MM.1S (cell line): ENCODE data around the gene PCCA.

Experiments
- DNase-seq: peaks from one replicate; pipeline ENCODE4 v3.0.0-alpha.2; 2015
- H2AFZ ChIP-seq: fragments of 300-600 bp; sonication (generic); 2 replicates; pipeline ENCODE4 v1.6.0; 2016; ENCODE audit warnings: antibody characterized with exemption, low read length
- H3F3A ChIP-seq: fragments of 300-600 bp; sonication (generic); 2 replicates; pipeline ENCODE4 v1.6.1; 2016; ENCODE audit warnings: mild to moderate bottlenecking, antibody characterized with exemption, low read length, moderate library complexity, mixed read lengths; ENCODE audit not compliant: insufficient read depth
- H3K27ac ChIP-seq: fragments of 300-600 bp; sonication (generic); 2 replicates; pipeline ENCODE4 v1.5.1; 2016; ENCODE audit warnings: mild to moderate bottlenecking, low read length
- H3K27me3 ChIP-seq: fragments of 300-600 bp; sonication (generic); replicated peaks from 2 replicates; pipeline ENCODE4 v1.6.0; 2016; ENCODE audit warnings: low read length; ENCODE audit not compliant: insufficient read depth
- H3K36me3 ChIP-seq: fragments of 300-600 bp; sonication (generic); replicated peaks from 2 replicates; pipeline ENCODE4 v1.6.1; 2016; ENCODE audit warnings: mild to moderate bottlenecking, low read length, mixed read lengths; ENCODE audit not compliant: insufficient read depth
- H3K4me1 ChIP-seq: fragments of 300-600 bp; sonication (generic); 2 replicates; pipeline ENCODE4 v1.6.1; 2016; ENCODE audit warnings: low read length, mixed read lengths
- H3K4me2 ChIP-seq: fragments of 300-600 bp; sonication (generic); 2 replicates; pipeline ENCODE4 v1.6.0; 2016; ENCODE audit warnings: low read depth, low read length
- H3K4me3 ChIP-seq: fragments of 300-600 bp; sonication (generic); 2 replicates; pipeline ENCODE4 v1.5.1; 2016; ENCODE audit warnings: low read length, mixed read lengths
- H3K79me2 ChIP-seq: fragments of 300-600 bp; sonication (generic); 2 replicates; pipeline ENCODE4 v1.6.1; 2016; ENCODE audit warnings: mixed run types, low read length, mixed read lengths
- H3K9ac ChIP-seq: fragments of 300-600 bp; sonication (generic); 2 replicates; pipeline ENCODE4 v1.6.1; 2016; ENCODE audit warnings: low read length, mixed read lengths
- H3K9me2 ChIP-seq: fragments of 300-600 bp; sonication (generic); replicated peaks from 2 replicates; pipeline ENCODE4 v1.6.1; 2016; ENCODE audit warnings: mild to moderate bottlenecking, low read length, mixed read lengths; ENCODE audit not compliant: insufficient read depth
- H3K9me3 ChIP-seq: fragments of 300-600 bp; sonication (generic); replicated peaks from 2 replicates; pipeline ENCODE4 v1.6.1; 2016; ENCODE audit warnings: mild to moderate bottlenecking, low read length, mixed read lengths; ENCODE audit not compliant: insufficient read depth
- H4K20me1 ChIP-seq: fragments of 300-600 bp; sonication (generic); 2 replicates; pipeline ENCODE4 v1.6.1; 2016; ENCODE audit warnings: mild to moderate bottlenecking, low read length, moderate library complexity, mixed read lengths; ENCODE audit not compliant: insufficient read depth
- EZH2 ChIP-seq: fragments of 300-600 bp; sonication (generic); optimal IDR thresholded peaks from 2 replicates; pipeline ENCODE3; 2017; ENCODE audit warnings: low read depth, mild to moderate bottlenecking, antibody characterized with exemption, low read length, mixed read lengths
- EZH2phosphoT487 ChIP-seq: fragments of 300-600 bp; sonication (generic); IDR thresholded peaks from 2 replicates; pipeline ENCODE4 v1.6.1; 2018; ENCODE audit warnings: antibody characterized with exemption, low read length
- TF ChIP-seq, protein P1 (sequence below): fragments of 300-600 bp; sonication (generic); IDR thresholded peaks from 2 replicates; pipeline ENCODE4 v1.5.1; 2016; ENCODE audit warnings: antibody characterized with exemption, low read length, mixed read lengths

The PCCA gene

GRCh38 chr13:100476963-100477362, 388.1 kb downstream of the PCCA start:
- Histone ChIP-seq H3K27me3 (no peaks in the 10 kb centered on the region), H3K4me2 (no peak overlapping the region)

DNA sequence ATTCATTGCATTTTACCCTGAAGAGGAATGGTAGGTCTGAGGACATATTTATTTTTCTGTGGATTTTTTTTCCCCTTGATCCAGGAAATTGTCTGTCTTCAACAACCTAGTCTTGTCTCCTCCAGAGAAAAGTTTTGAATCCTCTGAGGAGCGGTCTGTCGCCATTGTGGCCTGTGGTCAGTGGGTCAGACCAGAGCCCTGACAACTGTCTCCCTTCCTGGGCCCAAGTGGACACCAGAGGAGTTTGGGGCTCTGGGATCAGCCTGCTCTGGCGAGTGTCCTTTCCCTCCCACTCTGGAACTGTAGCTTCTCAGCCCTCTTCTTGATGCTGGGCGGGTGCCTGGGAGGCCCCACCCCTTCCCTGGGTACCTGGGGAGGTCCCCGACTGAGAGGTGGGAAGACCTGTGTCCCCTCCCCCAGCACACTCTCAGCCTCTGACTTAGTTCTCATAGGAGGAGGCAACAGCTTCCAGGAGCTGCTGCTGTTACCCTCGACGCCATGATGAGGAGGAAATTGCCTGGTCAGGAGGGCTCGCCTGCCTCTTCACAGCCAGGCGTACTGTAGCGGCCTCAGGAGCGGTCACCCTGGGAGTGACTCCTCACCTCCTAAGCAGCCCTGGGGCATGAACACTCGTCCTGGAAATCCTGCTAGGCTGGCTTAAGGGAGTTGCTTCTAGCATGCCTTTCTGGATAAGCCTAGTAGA, 389.4 kb downstream of the PCCA start:
- H2AFZ ChIP-seq, result no peak overlapping the region
- TF ChIP-seq EZH2 (no peak), EZH2phosphoT487 (no peak)
- TF ChIP-seq, protein P1, sequence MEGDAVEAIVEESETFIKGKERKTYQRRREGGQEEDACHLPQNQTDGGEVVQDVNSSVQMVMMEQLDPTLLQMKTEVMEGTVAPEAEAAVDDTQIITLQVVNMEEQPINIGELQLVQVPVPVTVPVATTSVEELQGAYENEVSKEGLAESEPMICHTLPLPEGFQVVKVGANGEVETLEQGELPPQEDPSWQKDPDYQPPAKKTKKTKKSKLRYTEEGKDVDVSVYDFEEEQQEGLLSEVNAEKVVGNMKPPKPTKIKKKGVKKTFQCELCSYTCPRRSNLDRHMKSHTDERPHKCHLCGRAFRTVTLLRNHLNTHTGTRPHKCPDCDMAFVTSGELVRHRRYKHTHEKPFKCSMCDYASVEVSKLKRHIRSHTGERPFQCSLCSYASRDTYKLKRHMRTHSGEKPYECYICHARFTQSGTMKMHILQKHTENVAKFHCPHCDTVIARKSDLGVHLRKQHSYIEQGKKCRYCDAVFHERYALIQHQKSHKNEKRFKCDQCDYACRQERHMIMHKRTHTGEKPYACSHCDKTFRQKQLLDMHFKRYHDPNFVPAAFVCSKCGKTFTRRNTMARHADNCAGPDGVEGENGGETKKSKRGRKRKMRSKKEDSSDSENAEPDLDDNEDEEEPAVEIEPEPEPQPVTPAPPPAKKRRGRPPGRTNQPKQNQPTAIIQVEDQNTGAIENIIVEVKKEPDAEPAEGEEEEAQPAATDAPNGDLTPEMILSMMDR, result no peak
- no peak overlapping the region for H3K4me2 ChIP-seq
- H3K9me3 ChIP-seq, result no peaks in the 10 kb centered on the region
- H4K20me1 ChIP-seq, result no peaks in the 10 kb centered on the region
- H3K79me2 ChIP-seq, result no peaks in the 10 kb centered on the region
- H3K9me2 ChIP-seq, result no peaks in the 10 kb centered on the region
- H3K9ac ChIP-seq, result no peak overlapping the region
- H3K4me3 ChIP-seq, result no peak overlapping the region
- H3K36me3 ChIP-seq, result no peaks in the 10 kb centered on the region
- peaks cover 1% of the 10 kb centered on the region; the same call in 1 of the 2 replicates for H3F3A ChIP-seq
- no peak for DNase-seq
- no peak overlapping the region for H3K27ac ChIP-seq
- no peaks in the 10 kb centered on the region for H3K27me3 ChIP-seq
- H3K4me1 ChIP-seq, result peaks cover 1% of the 10 kb centered on the region

More at GRCh38 chr13:100476963-100477362, 388.1 kb downstream of the PCCA start:
- no peaks in the 10 kb centered on the region for H3K36me3 ChIP-seq
- no peak for TF ChIP-seq EZH2
- TF ChIP-seq, protein P1, result no peak
- no peak for TF ChIP-seq EZH2phosphoT487
- H3F3A ChIP-seq, result no peaks in the 10 kb centered on the region
- H3K9ac ChIP-seq, result no peak overlapping the region
- no peaks in the 10 kb centered on the region for H4K20me1 ChIP-seq
- no peaks in the 10 kb centered on the region for H3K9me2 ChIP-seq
- no peak overlapping the region for H2AFZ ChIP-seq
- H3K79me2 ChIP-seq, result no peaks in the 10 kb centered on the region
- no peak for DNase-seq
- H3K4me1 ChIP-seq, result no peaks in the 10 kb centered on the region
- H3K4me3 ChIP-seq, result no peak overlapping the region
- H3K9me3 ChIP-seq, result no peaks in the 10 kb centered on the region
- H3K27ac ChIP-seq, result no peak overlapping the region

DNA sequence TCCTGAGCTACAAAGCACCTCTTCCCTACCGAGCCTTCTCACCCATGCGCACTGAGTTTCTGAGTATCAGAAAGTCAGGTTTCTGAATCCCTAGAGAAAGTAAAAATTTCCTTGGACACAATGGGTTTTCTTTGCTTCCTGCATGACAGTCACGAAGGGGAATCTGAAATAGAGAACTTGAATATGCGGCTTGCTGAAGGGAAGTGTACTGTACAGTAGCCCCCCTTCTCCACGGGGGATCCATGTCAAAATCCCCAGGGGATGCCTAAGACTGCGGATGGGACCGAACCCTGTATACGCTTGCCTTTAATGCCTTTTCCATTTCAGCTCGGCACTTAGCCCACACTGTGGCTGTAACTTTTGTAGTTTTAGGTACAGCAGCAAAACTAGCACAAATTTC, 391.8 kb downstream of the PCCA start:
- no peaks in the 10 kb centered on the region for H3K9me3 ChIP-seq
- peaks cover 23% of the 10 kb centered on the region for H3K4me1 ChIP-seq
- no peaks in the 10 kb centered on the region for H3K27me3 ChIP-seq
- H3K36me3 ChIP-seq, result no peaks in the 10 kb centered on the region
- no peaks in the 10 kb centered on the region for H3K9me2 ChIP-seq
- no peak overlapping the region for H3K9ac ChIP-seq
- DNase-seq, result no peak
- no peaks in the 10 kb centered on the region for H4K20me1 ChIP-seq
- no peak overlapping the region for H3K4me2 ChIP-seq
- no peak overlapping the region for H2AFZ ChIP-seq
- no peak overlapping the region for H3K4me3 ChIP-seq
- H3F3A ChIP-seq, result peaks cover 17% of the 10 kb centered on the region
- H3K79me2 ChIP-seq, result no peaks in the 10 kb centered on the region
- TF ChIP-seq, protein P1, result no peak
- no peak for TF ChIP-seq EZH2
- TF ChIP-seq EZH2phosphoT487, result no peak
- H3K27ac ChIP-seq, result no peak overlapping the region
